Measurements from ENCODE around the gene TTC7B.

DNA sequence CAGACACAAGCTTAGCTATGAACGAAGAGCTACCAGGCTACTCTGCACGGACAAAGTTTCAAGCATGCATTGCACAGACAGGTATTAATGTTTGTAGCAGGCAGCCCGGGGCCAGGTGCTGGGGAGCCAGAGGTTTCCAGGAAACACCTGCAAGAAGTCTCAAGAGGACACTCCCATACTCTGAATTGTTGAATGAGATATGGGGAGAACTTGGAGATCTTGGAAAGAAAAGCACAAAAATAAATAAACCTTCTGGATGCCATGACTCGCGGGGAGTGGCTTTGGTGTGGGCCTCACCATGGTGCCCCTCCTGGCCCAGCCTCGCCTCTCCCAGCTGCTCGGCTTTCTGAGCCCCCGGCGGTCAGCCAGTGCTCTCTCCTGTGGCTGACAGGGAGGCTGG is 186.8 kb downstream of the TTC7B start:
- TF ChIP-seq POLR2A (IDR thresholded peaks at IDR 0.05; ENCODE audit: control extremely low read depth in 1 of 2, low read depth in 2 of 2, low read length in 2 of 2) (no peak), BRCA1 (IDR thresholded peaks at IDR 0.05; ENCODE audit: low read depth, low read length) (no peak), CTCF (IDR thresholded peaks at IDR 0.05; ENCODE audit: control extremely low read depth in 1 of 3, insufficient read depth in 1 of 3, low read depth in 1 of 3, low read length in 3 of 3) (no peak), EZH2 (IDR thresholded peaks at IDR 0.05; ENCODE audit: low read depth, low read length, severe bottlenecking) (no peak), YY1 (IDR thresholded peaks at IDR 0.05; ENCODE audit: low read depth, low read length) (no peak), CBX5 (IDR thresholded peaks at IDR 0.05; ENCODE audit: low read depth, low read length) (no peak), HDAC6 (IDR thresholded peaks at IDR 0.05; ENCODE audit: low read depth, low read length) (no peak), RAD21 (IDR thresholded peaks at IDR 0.05 in 1 of 2, conservative IDR thresholded peaks at IDR 0.05 in 1 of 2; ENCODE audit: low read depth in 2 of 2, low read length in 2 of 2) (no peak), TBP (IDR thresholded peaks at IDR 0.05; ENCODE audit: low read depth, low read length) (no peak), TAF1 (IDR thresholded peaks at IDR 0.05; ENCODE audit: low read depth, low read length) (no peak)
